Measurements from ENCODE around the gene LMAN2.
"Not testable (repeated sequence)": the region's sequence is repeated elsewhere in the genome, so short reads cannot be mapped to it uniquely, and the experiment has no call there.

The LMAN2 gene

GRCh38 chr5:177307544-177308363, 43.7 kb downstream of the LMAN2 start:
- Mint-ChIP-seq H3K4me3 (no peak overlapping the region), H3K36me3 (ENCODE audit: low read depth) (peaks cover 42% of the 10 kb centered on the region), H3K27ac (no peak overlapping the region), H3K27me3 (ENCODE audit: low read depth) (no peaks in the 10 kb centered on the region), H3K4me1 (ENCODE audit: low read depth) (peaks cover 50% of the 10 kb centered on the region), H3K9me3 (no peaks in the 10 kb centered on the region)

DNA sequence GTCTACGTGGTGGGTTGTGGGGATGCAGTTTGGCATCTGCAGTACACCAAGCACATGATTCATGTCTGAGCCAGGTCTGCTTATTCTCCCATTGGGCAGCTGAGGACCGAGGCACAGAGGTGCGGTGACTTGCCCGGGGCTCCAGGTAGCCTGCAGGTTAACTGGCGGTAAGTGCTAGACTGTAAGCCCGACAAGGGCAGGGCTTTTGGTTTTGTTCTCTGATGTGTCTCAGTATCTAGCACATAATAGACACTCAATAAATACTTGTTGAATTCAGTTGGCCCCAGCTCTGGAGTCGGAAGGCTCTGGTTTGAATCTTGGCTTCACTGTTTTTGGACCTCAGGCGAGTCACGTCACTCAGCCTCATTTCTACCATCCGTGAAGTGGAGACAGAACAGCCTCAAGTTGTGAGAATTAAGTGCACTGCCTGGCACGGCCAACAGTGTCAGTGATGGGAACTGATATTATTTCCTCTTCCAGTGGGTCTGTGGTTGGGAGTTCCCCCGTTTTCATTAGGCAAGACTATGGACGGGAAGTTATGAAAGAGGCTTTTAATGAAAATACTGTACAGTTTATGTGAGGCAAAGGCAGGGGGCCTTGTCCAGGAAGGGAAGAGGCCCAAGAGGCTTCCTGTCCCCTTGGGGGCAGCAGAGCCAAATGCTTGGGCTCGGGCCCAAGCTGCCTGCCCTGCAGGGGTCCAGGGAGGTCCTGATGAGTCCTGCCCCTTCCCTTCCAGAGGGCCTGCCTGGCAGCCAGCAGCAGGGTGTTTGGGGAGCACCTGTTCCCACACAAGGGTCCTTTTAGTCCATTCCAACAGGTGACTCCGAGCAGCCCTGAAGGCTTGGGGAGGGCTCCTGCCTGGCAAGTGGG, 44.6 kb downstream of the LMAN2 start:
- H3K27me3 Mint-ChIP-seq (ENCODE audit: low read depth) = no peaks in the 10 kb centered on the region
- H3K9me3 Mint-ChIP-seq = no peaks in the 10 kb centered on the region
- H3K4me1 Mint-ChIP-seq (ENCODE audit: low read depth) = peaks cover 54% of the 10 kb centered on the region
- H3K27ac Mint-ChIP-seq = no peak overlapping the region
- peak overlapping the region; percentile 25 for H3K4me3 Mint-ChIP-seq
- peaks cover 42% of the 10 kb centered on the region for H3K36me3 Mint-ChIP-seq (ENCODE audit: low read depth)

DNA sequence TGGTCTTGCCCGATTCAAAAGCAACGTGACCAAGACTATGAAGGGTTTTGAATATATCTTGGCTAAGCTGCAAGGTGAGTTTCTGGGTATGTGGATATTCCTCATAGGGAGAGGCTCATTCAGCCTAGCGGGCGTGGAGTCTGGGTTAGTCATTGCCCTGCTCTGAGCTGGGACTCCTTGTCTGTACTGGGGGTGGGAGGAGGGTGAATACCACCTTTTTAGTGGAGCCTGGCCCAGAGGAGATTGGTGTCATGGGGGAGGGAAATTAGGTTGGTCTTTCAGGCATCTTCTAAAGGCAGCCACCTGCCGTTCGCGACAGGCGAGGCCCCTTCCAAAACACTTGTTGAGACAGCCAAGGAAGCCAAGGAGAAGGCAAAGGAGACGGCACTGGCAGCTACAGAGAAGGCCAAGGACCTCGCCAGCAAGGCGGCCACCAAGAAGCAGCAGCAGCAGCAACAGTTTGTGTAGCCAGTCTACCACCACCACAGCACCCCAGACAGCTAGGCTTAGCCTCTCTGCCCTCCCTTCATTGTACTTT, 45.3 kb downstream of the LMAN2 start:
- peaks cover 42% of the 10 kb centered on the region for H3K36me3 Mint-ChIP-seq (ENCODE audit: low read depth)
- peak overlapping the region; percentile 45 for H3K27ac Mint-ChIP-seq
- peak overlapping the region; percentile 48 for H3K4me3 Mint-ChIP-seq
- H3K4me1 Mint-ChIP-seq (ENCODE audit: low read depth) = peaks cover 59% of the 10 kb centered on the region
- not testable (repeated sequence) for H3K27me3 Mint-ChIP-seq (ENCODE audit: low read depth); H3K9me3 Mint-ChIP-seq

DNA sequence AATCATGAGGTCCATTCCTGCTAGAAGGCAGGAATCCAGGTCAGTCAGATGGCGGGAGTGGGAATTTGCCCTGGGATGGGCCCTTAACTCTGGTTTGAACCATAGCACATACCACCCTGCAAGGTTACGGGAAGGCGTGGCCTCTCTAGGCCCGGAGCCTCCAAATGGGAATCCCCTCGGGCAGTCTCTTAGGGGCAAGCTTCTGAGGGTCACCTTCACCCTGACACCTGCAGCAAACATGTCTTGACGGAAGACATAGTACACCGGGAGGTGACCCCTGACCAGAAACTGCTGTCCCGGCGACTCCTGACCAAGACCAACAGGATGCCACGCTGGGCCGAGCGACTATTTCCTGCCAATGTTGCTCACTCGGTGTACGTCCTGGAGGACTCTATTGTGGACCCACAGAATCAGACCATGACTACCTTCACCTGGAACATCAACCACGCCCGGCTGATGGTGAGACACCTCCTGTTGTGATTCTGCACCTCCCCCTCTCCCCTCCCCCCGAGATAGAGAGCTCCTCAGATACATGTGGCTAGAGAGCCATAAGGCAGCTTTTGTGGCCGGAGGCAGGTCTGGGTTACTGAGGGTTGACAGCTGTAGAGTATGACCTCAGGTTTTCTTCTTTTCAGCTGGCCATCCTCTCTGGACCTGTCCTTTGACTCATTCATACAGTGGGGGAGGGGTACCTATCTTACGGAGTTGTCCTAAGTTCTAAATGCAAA, 46.9 kb downstream of the LMAN2 start:
- H3K27me3 Mint-ChIP-seq (ENCODE audit: low read depth) = no peaks in the 10 kb centered on the region
- peaks cover 62% of the 10 kb centered on the region for H3K4me1 Mint-ChIP-seq (ENCODE audit: low read depth)
- H3K27ac Mint-ChIP-seq = peak overlapping the region; percentile 87
- H3K4me3 Mint-ChIP-seq = peak overlapping the region; percentile 92
- H3K9me3 Mint-ChIP-seq = no peaks in the 10 kb centered on the region
- H3K36me3 Mint-ChIP-seq (ENCODE audit: low read depth) = peaks cover 45% of the 10 kb centered on the region

DNA sequence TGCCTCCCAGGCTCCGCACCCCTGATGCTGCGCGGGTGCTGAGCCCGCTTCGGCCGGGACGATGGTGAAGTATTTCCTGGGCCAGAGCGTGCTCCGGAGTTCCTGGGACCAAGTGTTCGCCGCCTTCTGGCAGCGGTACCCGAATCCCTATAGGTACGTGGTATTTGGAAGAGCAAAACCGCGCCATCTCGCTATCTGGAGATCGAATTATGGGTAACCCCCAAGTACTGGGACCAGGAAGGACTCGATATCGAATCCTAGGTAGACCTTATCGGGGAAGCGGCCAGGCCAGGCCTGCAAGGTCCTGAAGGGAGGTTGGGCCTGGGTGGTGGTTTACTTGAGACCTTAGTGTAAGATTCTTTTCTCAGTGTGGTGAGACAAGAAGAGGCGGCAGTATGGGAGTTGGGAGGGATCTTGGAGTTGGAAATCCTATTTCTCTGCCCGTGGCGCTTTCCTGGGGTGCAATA, 47.5 kb downstream of the LMAN2 start:
- Mint-ChIP-seq H3K4me1 (ENCODE audit: low read depth) (peaks cover 63% of the 10 kb centered on the region), H3K9me3 (no peaks in the 10 kb centered on the region), H3K27me3 (ENCODE audit: low read depth) (no peaks in the 10 kb centered on the region), H3K4me3 (peak overlapping the region; percentile 92), H3K36me3 (ENCODE audit: low read depth) (peaks cover 43% of the 10 kb centered on the region), H3K27ac (peak overlapping the region; percentile 87)

GRCh38 chr5:177303121-177303924, 48.1 kb downstream of the LMAN2 start, which contains the start of the genes PRELID1 and RAB24:
PRELID1 (plus strand) TSS chr5:177303799; CDS start chr5:177303986, 187 bp downstream.
RAB24 (minus strand) TSS chr5:177303719; CDS start chr5:177303288, 431 bp downstream.
- Mint-ChIP-seq H3K4me3 (peak within 1 kb of the TSS; percentile 92), H3K27ac (peak within 1 kb of the TSS; percentile 87), H3K36me3 (ENCODE audit: low read depth) (peaks cover 43% of the 10 kb centered on the region), H3K4me1 (ENCODE audit: low read depth) (peaks cover 67% of the 10 kb centered on the region), H3K9me3 (no peaks in the 10 kb centered on the region), H3K27me3 (ENCODE audit: low read depth) (no peaks in the 10 kb centered on the region)

DNA sequence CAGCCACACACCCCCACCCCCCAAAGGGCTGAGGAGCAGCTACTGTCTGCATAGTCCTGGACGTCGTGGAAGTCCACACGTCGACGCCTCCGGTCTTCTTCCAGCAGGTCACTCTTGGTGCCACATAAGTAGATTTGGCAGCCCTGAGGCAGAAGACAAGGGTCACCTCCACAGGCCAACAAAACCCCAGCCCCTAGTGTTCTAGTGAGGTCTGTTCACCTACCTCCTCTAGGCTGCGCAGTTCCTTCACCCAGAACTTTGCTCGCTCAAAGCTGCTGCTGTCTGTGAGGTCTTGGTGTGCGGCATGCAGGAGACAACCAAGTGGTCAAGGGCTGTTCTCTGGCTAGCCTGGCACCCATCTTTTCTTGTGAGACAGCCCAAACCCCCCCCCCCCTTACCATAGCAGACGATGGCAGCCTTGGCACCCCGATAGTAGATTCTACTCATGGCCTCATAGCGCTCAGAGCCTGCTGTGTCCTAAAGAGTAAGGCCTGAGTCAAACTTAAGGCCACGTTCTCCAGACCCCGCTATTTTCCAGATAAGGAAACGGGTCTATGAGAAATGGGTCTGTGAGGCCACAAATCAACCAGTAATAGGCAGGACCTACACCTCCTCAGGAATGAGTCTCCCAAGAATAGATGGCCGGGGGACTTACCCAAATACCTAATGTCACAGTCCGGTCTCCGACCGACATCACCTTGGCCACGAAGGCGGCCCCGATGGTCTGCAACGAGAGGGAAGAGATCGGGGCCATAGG, 48.9 kb downstream of the LMAN2 start:
- peaks cover 48% of the 10 kb centered on the region for H3K36me3 Mint-ChIP-seq (ENCODE audit: low read depth)
- peak overlapping the region; percentile 92 for H3K4me3 Mint-ChIP-seq
- H3K27ac Mint-ChIP-seq = peak overlapping the region; percentile 86
- no peaks in the 10 kb centered on the region for H3K9me3 Mint-ChIP-seq
- H3K4me1 Mint-ChIP-seq (ENCODE audit: low read depth) = peaks cover 71% of the 10 kb centered on the region
- H3K27me3 Mint-ChIP-seq (ENCODE audit: low read depth) = no peaks in the 10 kb centered on the region

- Mint-ChIP-seq H3K4me1 (ENCODE audit: low read depth) (peaks cover 69% of the 10 kb centered on the region), H3K27ac (peak overlapping the region; percentile 86), H3K9me3 (no peaks in the 10 kb centered on the region), H3K27me3 (ENCODE audit: low read depth) (no peaks in the 10 kb centered on the region), H3K36me3 (ENCODE audit: low read depth) (peaks cover 46% of the 10 kb centered on the region), H3K4me3 (peak overlapping the region; percentile 92)
These were observed 49.8 kb downstream of the LMAN2 start for GRCh38 chr5:177301503-177302165.

DNA sequence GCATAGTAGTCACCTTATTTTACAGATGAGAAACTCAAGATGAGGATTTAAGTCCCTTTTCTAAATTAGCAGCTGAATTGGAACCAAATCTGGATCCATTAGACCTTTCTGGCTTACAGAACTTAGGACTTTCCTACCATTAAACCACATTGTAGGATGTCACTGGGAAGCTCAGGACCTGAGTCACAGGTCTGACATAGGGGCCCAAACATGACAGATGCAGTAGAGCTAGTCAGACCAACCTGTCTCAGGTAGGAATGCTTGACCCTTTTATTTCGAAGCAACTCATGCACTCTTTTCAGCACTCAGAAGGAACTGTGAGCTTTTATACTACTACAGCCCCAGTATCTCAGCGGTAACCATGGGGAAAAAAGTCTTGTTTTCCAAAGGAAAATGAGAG, 50.5 kb downstream of the LMAN2 start:
- H3K27me3 Mint-ChIP-seq (ENCODE audit: low read depth) = no peaks in the 10 kb centered on the region
- peak overlapping the region; percentile 73 for H3K4me3 Mint-ChIP-seq
- peak overlapping the region; percentile 95 for H3K27ac Mint-ChIP-seq
- H3K36me3 Mint-ChIP-seq (ENCODE audit: low read depth) = peaks cover 47% of the 10 kb centered on the region
- H3K9me3 Mint-ChIP-seq = no peaks in the 10 kb centered on the region
- H3K4me1 Mint-ChIP-seq (ENCODE audit: low read depth) = peaks cover 70% of the 10 kb centered on the region

GRCh38 chr5:177300236-177300880, 51.1 kb downstream of the LMAN2 start:
- Mint-ChIP-seq H3K27me3 (ENCODE audit: low read depth) (no peaks in the 10 kb centered on the region), H3K9me3 (no peaks in the 10 kb centered on the region), H3K27ac (peak overlapping the region; percentile 95), H3K36me3 (ENCODE audit: low read depth) (peaks cover 47% of the 10 kb centered on the region), H3K4me1 (ENCODE audit: low read depth) (peaks cover 70% of the 10 kb centered on the region), H3K4me3 (peak overlapping the region; percentile 73)

- Mint-ChIP-seq H3K9me3 (no peaks in the 10 kb centered on the region), H3K27me3 (ENCODE audit: low read depth) (no peaks in the 10 kb centered on the region), H3K4me3 (peak overlapping the region; percentile 37)
These were observed 51.8 kb downstream of the LMAN2 start for GRCh38 chr5:177299697-177300096.

GRCh38 chr5:177297922-177298321, 53.5 kb downstream of the LMAN2 start:
- Mint-ChIP-seq H3K36me3 (ENCODE audit: low read depth) (peaks cover 46% of the 10 kb centered on the region), H3K27ac (no peak overlapping the region), H3K4me1 (ENCODE audit: low read depth) (peaks cover 58% of the 10 kb centered on the region)

More at GRCh38 chr5:177299697-177300096, 51.8 kb downstream of the LMAN2 start:
- H3K4me1 Mint-ChIP-seq (ENCODE audit: low read depth) = peaks cover 64% of the 10 kb centered on the region
- peaks cover 41% of the 10 kb centered on the region for H3K36me3 Mint-ChIP-seq (ENCODE audit: low read depth)
- H3K27ac Mint-ChIP-seq = peak overlapping the region; percentile 88

More at GRCh38 chr5:177297922-177298321, 53.5 kb downstream of the LMAN2 start:
- no peaks in the 10 kb centered on the region for H3K27me3 Mint-ChIP-seq (ENCODE audit: low read depth)
- H3K9me3 Mint-ChIP-seq = no peaks in the 10 kb centered on the region
- no peak overlapping the region for H3K4me3 Mint-ChIP-seq
